Loucy (cell line): Measurements from ENCODE around the gene YBX2.
A peak's percentile ranks its signal among the peaks of the same experiment; 100 is the strongest.

ENCODE experiments used
- H2AFZ ChIP-seq: fragments of 200-600 bp; sonication (generic); 2 replicates; pipeline ENCODE4 v1.6.0; 2016; ENCODE audit warnings: antibody characterized with exemption, mild to moderate bottlenecking, low read length, moderate library complexity
- H3F3A ChIP-seq: fragments of 200-600 bp; 2 replicates; pipeline ENCODE4 v1.6.0; 2016; ENCODE audit warnings: antibody characterized with exemption, low read depth, mild to moderate bottlenecking
- H3K27me3 ChIP-seq: fragments of 200-600 bp; sonication (generic); 2 replicates; pipeline ENCODE4 v1.6.1; 2014; ENCODE audit warnings: low read length, mild to moderate bottlenecking; ENCODE audit not compliant: insufficient read depth, poor library complexity, severe bottlenecking
- H3K36me3 ChIP-seq: fragments of 200-600 bp; sonication (generic); 2 replicates; pipeline ENCODE4 v1.6.1; 2016; ENCODE audit warnings: low read length; ENCODE audit not compliant: insufficient read depth
- H3K4me1 ChIP-seq: fragments of 200-600 bp; sonication (generic); 2 replicates; pipeline ENCODE4 v1.5.1; 2014; ENCODE audit warnings: low read length, mild to moderate bottlenecking; ENCODE audit not compliant: insufficient read depth, poor library complexity, severe bottlenecking
- H3K4me2 ChIP-seq: fragments of 200-600 bp; sonication (generic); 2 replicates; pipeline ENCODE4 v1.6.0; 2014; ENCODE audit warnings: antibody characterized with exemption, low read length, low read depth, mild to moderate bottlenecking; ENCODE audit not compliant: poor library complexity, severe bottlenecking
- H3K4me3 ChIP-seq: fragments of 200-600 bp; sonication (generic); 2 replicates; pipeline ENCODE4 v1.5.1; 2014; ENCODE audit warnings: low read length, mild to moderate bottlenecking, mixed read lengths; ENCODE audit not compliant: poor library complexity, severe bottlenecking
- H3K79me2 ChIP-seq: fragments of 200-600 bp; sonication (generic); 2 replicates; pipeline ENCODE4 v1.6.1; 2014; ENCODE audit warnings: low read length; ENCODE audit not compliant: insufficient read depth
- H3K9ac ChIP-seq: fragments of 200-600 bp; sonication (generic); 2 replicates; pipeline ENCODE4 v1.6.0; 2014; ENCODE audit warnings: mild to moderate bottlenecking, low read depth, low read length, moderate library complexity; ENCODE audit not compliant: poor library complexity, severe bottlenecking
- H3K9me2 ChIP-seq: fragments of 200-600 bp; sonication (generic); replicated peaks from 2 replicates; pipeline ENCODE4 v1.6.1; 2016; ENCODE audit warnings: low read depth, low read length, mixed read lengths
- H3K9me3 ChIP-seq: fragments of 200-600 bp; sonication (generic); 2 replicates; pipeline ENCODE4 v1.6.1; 2014; ENCODE audit warnings: mild to moderate bottlenecking, antibody characterized with exemption, low read length, low read depth; ENCODE audit not compliant: insufficient read depth
- H4K20me1 ChIP-seq: fragments of 200-600 bp; sonication (generic); 2 replicates; pipeline ENCODE4 v1.6.0; 2014; ENCODE audit warnings: antibody characterized with exemption, low read length, mild to moderate bottlenecking; ENCODE audit not compliant: insufficient read depth, poor library complexity, severe bottlenecking
- EZH2phosphoT487 ChIP-seq: fragments of 200-600 bp; IDR thresholded peaks from 2 replicates; pipeline ENCODE4 v1.6.1; 2018; ENCODE audit warnings: antibody characterized with exemption, mild to moderate bottlenecking, moderate library complexity, borderline replicate concordance
- TF ChIP-seq, protein P1 (sequence below): fragments of 200-600 bp; sonication (generic); conservative IDR thresholded peaks from 2 replicates; pipeline ENCODE4 v1.5.1; 2014; ENCODE audit warnings: mild to moderate bottlenecking, antibody characterized with exemption, low read length

The YBX2 gene

GRCh38 chr17:7308625-7309433 is 14.4 kb upstream of the YBX2 start:
- Histone ChIP-seq H4K20me1 (peaks cover 58% of the 10 kb centered on the region), H3K4me2 (peak overlapping the region; percentile 99), H3K79me2 (peaks cover 63% of the 10 kb centered on the region), H3K4me3 (peak overlapping the region; percentile 93), H3K9ac (peak overlapping the region; percentile 99), H3K9me2 (no peaks in the 10 kb centered on the region), H3K4me1 (peaks cover 24% of the 10 kb centered on the region), H3K27me3 (peaks cover 12% of the 10 kb centered on the region), H3K9me3 (no peaks in the 10 kb centered on the region), H2AFZ (no peak overlapping the region), H3F3A (peaks cover 13% of the 10 kb centered on the region), H3K36me3 (peaks cover 43% of the 10 kb centered on the region)
- TF ChIP-seq, protein P1, sequence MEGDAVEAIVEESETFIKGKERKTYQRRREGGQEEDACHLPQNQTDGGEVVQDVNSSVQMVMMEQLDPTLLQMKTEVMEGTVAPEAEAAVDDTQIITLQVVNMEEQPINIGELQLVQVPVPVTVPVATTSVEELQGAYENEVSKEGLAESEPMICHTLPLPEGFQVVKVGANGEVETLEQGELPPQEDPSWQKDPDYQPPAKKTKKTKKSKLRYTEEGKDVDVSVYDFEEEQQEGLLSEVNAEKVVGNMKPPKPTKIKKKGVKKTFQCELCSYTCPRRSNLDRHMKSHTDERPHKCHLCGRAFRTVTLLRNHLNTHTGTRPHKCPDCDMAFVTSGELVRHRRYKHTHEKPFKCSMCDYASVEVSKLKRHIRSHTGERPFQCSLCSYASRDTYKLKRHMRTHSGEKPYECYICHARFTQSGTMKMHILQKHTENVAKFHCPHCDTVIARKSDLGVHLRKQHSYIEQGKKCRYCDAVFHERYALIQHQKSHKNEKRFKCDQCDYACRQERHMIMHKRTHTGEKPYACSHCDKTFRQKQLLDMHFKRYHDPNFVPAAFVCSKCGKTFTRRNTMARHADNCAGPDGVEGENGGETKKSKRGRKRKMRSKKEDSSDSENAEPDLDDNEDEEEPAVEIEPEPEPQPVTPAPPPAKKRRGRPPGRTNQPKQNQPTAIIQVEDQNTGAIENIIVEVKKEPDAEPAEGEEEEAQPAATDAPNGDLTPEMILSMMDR, result no peak
- no peak for TF ChIP-seq EZH2phosphoT487

DNA sequence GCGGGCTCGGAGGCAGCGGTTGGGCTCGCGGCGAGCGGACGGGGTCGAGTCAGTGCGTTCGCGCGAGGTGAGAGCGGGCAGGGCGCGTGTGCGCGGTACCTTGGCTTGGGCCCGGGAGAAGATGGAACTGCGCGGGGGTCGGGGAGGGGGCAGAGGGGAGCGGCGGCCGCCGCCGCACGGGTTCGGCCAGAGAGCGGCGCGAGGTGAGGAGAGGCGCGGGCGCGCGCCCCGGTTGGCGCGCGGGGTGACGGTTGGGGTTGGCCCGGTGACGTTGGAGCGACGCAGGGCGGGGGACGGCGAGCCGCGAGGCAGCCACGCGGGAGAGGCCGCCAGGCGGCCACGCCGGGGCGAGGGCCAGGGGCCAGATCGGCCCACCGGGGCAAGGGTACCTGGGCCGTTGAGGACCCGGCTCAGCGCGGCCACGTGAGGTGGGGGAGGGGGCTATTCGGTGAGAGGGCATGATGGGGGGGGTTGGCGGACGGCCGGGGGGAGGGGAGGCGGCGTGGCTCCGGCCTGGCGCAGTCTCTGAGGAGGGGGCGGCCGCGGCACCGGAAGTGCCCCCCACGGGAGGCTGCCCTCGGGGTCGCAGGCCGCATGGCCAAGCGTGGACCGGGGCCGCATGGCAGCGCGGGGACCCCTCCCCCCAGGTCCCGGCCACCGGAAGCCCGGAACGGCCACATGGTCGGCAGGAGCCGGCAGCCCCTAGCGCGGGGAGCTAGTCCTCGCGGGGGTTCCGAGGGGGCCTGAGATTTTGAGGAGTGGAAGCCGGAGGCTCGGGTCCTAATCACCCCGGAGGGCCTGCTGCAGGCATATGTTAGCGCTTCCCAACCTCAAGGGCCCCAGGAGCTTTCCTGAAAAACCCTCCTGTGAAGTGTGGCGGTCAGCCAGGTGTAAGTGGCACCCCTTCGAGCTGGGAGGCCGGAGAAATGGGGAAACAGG is 13.5 kb upstream of the YBX2 start:
- Histone ChIP-seq H3K4me2 (peak overlapping the region; percentile 99), H3K9ac (peak overlapping the region; percentile 99), H3K4me3 (peak overlapping the region; percentile 93), H3K4me1 (peaks cover 21% of the 10 kb centered on the region), H3K27me3 (peaks cover 12% of the 10 kb centered on the region), H2AFZ (no peak overlapping the region; the same call in 1 of the 2 replicates), H3F3A (peaks cover 13% of the 10 kb centered on the region), H4K20me1 (peaks cover 49% of the 10 kb centered on the region), H3K79me2 (peaks cover 54% of the 10 kb centered on the region), H3K9me2 (no peaks in the 10 kb centered on the region), H3K9me3 (no peaks in the 10 kb centered on the region), H3K36me3 (peaks cover 35% of the 10 kb centered on the region)
- TF ChIP-seq EZH2phosphoT487, result no peak
- TF ChIP-seq, protein P1, result no peak

- TF ChIP-seq, protein P1, result no peak
- no peak for TF ChIP-seq EZH2phosphoT487
Observed at GRCh38 chr17:7306911-7307685, 12.7 kb upstream of the YBX2 start, which contains the start of gene EIF5A. EIF5A (plus strand) TSS chr17:7307628; CDS start chr17:7309636, 2,008 bp downstream.

More at GRCh38 chr17:7306911-7307685, 12.7 kb upstream of the YBX2 start, which contains the start of gene EIF5A:
- Histone ChIP-seq H3K9me3 (no peaks in the 10 kb centered on the region), H3F3A (peaks cover 13% of the 10 kb centered on the region), H3K27me3 (peaks cover 12% of the 10 kb centered on the region), H3K79me2 (peaks cover 45% of the 10 kb centered on the region), H3K9me2 (no peaks in the 10 kb centered on the region), H3K4me3 (peak within 1 kb of the TSS; percentile 93), H3K4me1 (peaks cover 21% of the 10 kb centered on the region), H3K4me2 (peak within 1 kb of the TSS; percentile 99), H3K9ac (peak within 1 kb of the TSS; percentile 99), H3K36me3 (peaks cover 27% of the 10 kb centered on the region), H4K20me1 (peaks cover 40% of the 10 kb centered on the region), H2AFZ (peak within 1 kb of the TSS; percentile 66)
